HCT116 (cell line): Measurements from ENCODE around the gene PTPRZ1. TPM values are rescaled to one million over a fixed set of nuclear protein-coding genes. Genes with fewer than 3 reads are reported as not detected.

Experiments used
- ATAC-seq: fragments of 200-7000 bp; cut with Tn5 transposase; 2 replicates; pipeline ENCODE4 v1.9.1; 2020; ENCODE audit warnings: mild to moderate bottlenecking, moderate library complexity
- BruUV-seq: library from RNA; stranded (reverse); fragments of 400-500 nt; replicated peaks from 2 replicates; lab custom pipeline; 2021; lab: Mats Ljungman, UMichigan
- CTCF ChIA-PET: fragments of 300-600 bp; sonication (Branson Sonifier 250); formaldehyde crosslinking; loops from one replicate; lab custom pipeline; 2021; ENCODE audit warnings: antibody characterized with exemption; lab: Charles Lee
- POLR2A ChIA-PET: fragments of 300-600, 350-600 bp; sonication (Branson Sonifier 250); formaldehyde crosslinking; loops from one replicate; lab custom pipeline; 2021; ENCODE audit warnings: antibody characterized with exemption; lab: Charles Lee
- RAD21 ChIA-PET, 2 experiments: fragments of 300-600 bp; sonication (Branson Sonifier 250); formaldehyde crosslinking; loops; one replicate each; lab custom pipeline; 2023; ENCODE audit warnings: low total read pairs in 2 of 2; ENCODE audit not compliant: uncharacterized antibody in 2 of 2, unreplicated experiment in 2 of 2, low non-redundant PET in 1 of 2; lab: Charles Lee
- DNase-seq: peaks from one replicate; pipeline ENCODE4 v3.0.0-alpha.2; 2010; ENCODE audit warnings: low read depth, low spot score
- H2AFZ ChIP-seq: fragments of 200-600 bp; shearing (Covaris generic), sonication (generic); 2 replicates; pipeline ENCODE4 v1.6.1; 2017; ENCODE audit warnings: low read depth, mixed run types, mixed read lengths, antibody characterized with exemption, low read length; ENCODE audit not compliant: poor library complexity, severe bottlenecking
- H3K27ac ChIP-seq: 2 replicates; pipeline ENCODE4 v1.5.1; 2012; ENCODE audit warnings: low read depth, low read length
- H3K27me3 ChIP-seq: fragments of 200-600 bp; sonication (generic); 2 replicates; pipeline ENCODE4 v1.6.1; 2016; ENCODE audit warnings: mixed run types, low read length, mixed read lengths; ENCODE audit not compliant: insufficient read depth
- H3K36me3 ChIP-seq, 2 experiments: fragments of 200-500 bp in 1 of 2; fragments of 200-600 bp in 1 of 2; sonication (Bioruptor generic) in 1 of 2; sonication (generic) in 1 of 2; 2 replicates each; pipeline versions ENCODE4 v1.5.1 to v1.6.1; 2014 to 2016; ENCODE audit warnings: low read length in 2 of 2, inconsistent platforms in 1 of 2, mixed read lengths in 1 of 2, mixed run types in 1 of 2; ENCODE audit not compliant: insufficient read depth in 2 of 2, control insufficient read depth in 1 of 2
- H3K4me1 ChIP-seq, 2 experiments: fragments of 200-600 bp in 1 of 2; sonication (generic) in 1 of 2; 2 replicates each; pipeline versions ENCODE4 v1.5.1 to v1.6.1; 2012 to 2017; ENCODE audit warnings: low read length in 2 of 2, inconsistent platforms in 1 of 2, mild to moderate bottlenecking in 1 of 2, mixed read lengths in 1 of 2, mixed run types in 1 of 2, moderate library complexity in 1 of 2; ENCODE audit not compliant: insufficient read depth in 2 of 2, control insufficient read depth in 1 of 2
- H3K4me2 ChIP-seq: fragments of 200-600 bp; sonication (generic); 2 replicates; pipeline ENCODE4 v1.6.1; 2017; ENCODE audit warnings: mixed run types, low read length, mixed read lengths
- H3K4me3 ChIP-seq, 2 experiments: fragments of 200-600 bp in 1 of 2; sonication (generic) in 1 of 2; replicated peaks in 1 of 2; 2 replicates each; pipeline ENCODE4 v1.5.1; 2011 to 2016; ENCODE audit warnings: low read length in 2 of 2, control low read depth in 1 of 2, low read depth in 1 of 2, mild to moderate bottlenecking in 1 of 2, mixed read lengths in 1 of 2, mixed run types in 1 of 2
- H3K79me2 ChIP-seq: fragments of 200-600 bp; sonication (generic); 2 replicates; pipeline ENCODE4 v1.6.1; 2017; ENCODE audit warnings: mild to moderate bottlenecking, mixed run types, low read length, moderate library complexity, mixed read lengths; ENCODE audit not compliant: insufficient read depth
- H3K9ac ChIP-seq: fragments of 200-600 bp; sonication (generic); 2 replicates; pipeline ENCODE4 v1.6.1; 2016; ENCODE audit warnings: low read length, mixed read lengths
- H3K9me2 ChIP-seq: fragments of 200-600 bp; sonication (generic), shearing (Covaris generic); 2 replicates; pipeline ENCODE4 v1.6.1; 2017; ENCODE audit warnings: mixed run types, mild to moderate bottlenecking, moderate library complexity; ENCODE audit not compliant: insufficient read depth
- H3K9me3 ChIP-seq, 2 experiments: fragments of 200-500 bp in 1 of 2; fragments of 200-600 bp in 1 of 2; sonication (Bioruptor generic) in 1 of 2; sonication (generic) in 1 of 2; 2 replicates each; pipeline ENCODE4 v1.6.1; 2014 to 2017; ENCODE audit warnings: low read length in 2 of 2, mixed read lengths in 2 of 2, inconsistent platforms in 1 of 2, low read depth in 1 of 2, mild to moderate bottlenecking in 1 of 2, mixed run types in 1 of 2, moderate library complexity in 1 of 2; ENCODE audit not compliant: control insufficient read depth in 1 of 2, insufficient read depth in 1 of 2
- H4K20me1 ChIP-seq: fragments of 200-600 bp; sonication (generic), shearing (Covaris generic); 2 replicates; pipeline ENCODE4 v1.6.1; 2017; ENCODE audit warnings: mixed run types, mild to moderate bottlenecking, moderate library complexity; ENCODE audit not compliant: insufficient read depth
- CBX3 ChIP-seq: IDR thresholded peaks from 2 replicates; pipeline ENCODE4 v1.6.1; 2012; ENCODE audit warnings: low read depth
- EGR1 ChIP-seq: IDR thresholded peaks from 2 replicates; pipeline ENCODE4 v1.6.1; 2012; ENCODE audit warnings: low read depth
- ELF1 ChIP-seq: IDR thresholded peaks from 2 replicates; pipeline ENCODE4 v1.6.1; 2012; ENCODE audit warnings: low read depth, borderline replicate concordance
- EZH2phosphoT487 ChIP-seq: fragments of 200-600 bp; IDR thresholded peaks from 2 replicates; pipeline ENCODE4 v1.6.1; 2018; ENCODE audit warnings: antibody characterized with exemption, borderline replicate concordance
- POLR2A ChIP-seq: IDR thresholded peaks from 2 replicates; pipeline ENCODE4 v1.7.0; 2011; ENCODE audit warnings: borderline replicate concordance; ENCODE audit not compliant: insufficient read depth, insufficient read length; ENCODE audit errors: extremely low read depth
- POLR2AphosphoS5 ChIP-seq: IDR thresholded peaks from 2 replicates; pipeline ENCODE4 v1.6.1; 2011; ENCODE audit warnings: mild to moderate bottlenecking, low read depth, low read length, moderate library complexity
- SP1 ChIP-seq: IDR thresholded peaks from 2 replicates; pipeline ENCODE4 v1.6.1; 2012; ENCODE audit warnings: low read depth
- intact Hi-C: fragments of 100-400 bp; cut with micrococcal nuclease; formaldehyde crosslinking; loops from 2 replicates; pipeline ENCODE4 v1.10.0; 2022
- total RNA-seq: library from RNA; stranded (reverse); gene quantifications from one replicate; pipeline ENCODE4 v1.2.1, GENCODE V29; 2021; ENCODE audit not compliant: unreplicated experiment
- TF ChIP-seq, protein P1 (sequence below): IDR thresholded peaks from 2 replicates; pipeline ENCODE4 v1.6.1; 2012; ENCODE audit warnings: low read depth
- TF ChIP-seq, protein P2 (sequence below), 3 experiments: fragments of 200-600 bp in 1 of 3; sonication (generic) in 1 of 3; IDR thresholded peaks in 2 of 3; conservative IDR thresholded peaks in 1 of 3; 2 replicates each; pipeline ENCODE4 v1.5.1; 2012 to 2017; ENCODE audit warnings: low read depth in 2 of 3, low read length in 2 of 3, antibody characterized with exemption in 1 of 3, borderline replicate concordance in 1 of 3, control low read depth in 1 of 3, mild to moderate bottlenecking in 1 of 3, mixed read lengths in 1 of 3, mixed run types in 1 of 3, moderate library complexity in 1 of 3; ENCODE audit not compliant: insufficient read depth in 1 of 3
- TF ChIP-seq, protein P3 (sequence below): IDR thresholded peaks from 2 replicates; pipeline ENCODE4 v1.6.1; 2011; ENCODE audit warnings: mild to moderate bottlenecking, low read length, moderate library complexity; ENCODE audit not compliant: insufficient replicate concordance; ENCODE audit errors: extremely low read depth
- TF ChIP-seq, protein P4 (sequence below): IDR thresholded peaks from 2 replicates; pipeline ENCODE4 v1.6.1; 2012

Gene PTPRZ1
- total RNA-seq, 1 experiment from 2014 or later, result 0.25 TPM

DNA sequence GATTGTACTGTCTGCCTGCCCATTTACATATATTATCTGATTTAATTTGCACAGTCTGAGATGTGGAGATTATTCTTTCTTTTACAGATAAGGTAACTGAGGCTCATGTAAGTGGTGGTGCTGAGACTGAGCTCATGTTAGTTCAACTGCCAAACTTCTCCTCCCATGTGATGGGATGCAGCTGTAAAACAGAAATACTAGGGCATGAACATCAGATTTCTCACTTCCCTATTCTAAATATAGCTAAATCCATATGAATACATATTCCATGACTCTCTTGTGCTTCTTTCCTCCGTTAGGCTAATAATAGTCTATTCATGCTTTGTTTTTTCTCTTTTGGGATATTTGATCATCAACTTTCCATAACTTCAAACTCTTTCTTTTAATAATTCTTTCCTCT lies 84.7 kb downstream of the PTPRZ1 start:
- intact Hi-C loops, result no loop called here
- Histone ChIP-seq H2AFZ (no peak overlapping the region), H3K4me3 (no peak overlapping the region), H3K4me1 (peaks cover 3 to 16% of the 10 kb centered on the region in 2 experiments; a peak in 2 of 4 replicates), H4K20me1 (no peaks in the 10 kb centered on the region), H3K9me3 (no peaks in the 10 kb centered on the region), H3K4me2 (no peak overlapping the region), H3K36me3 (no peaks in the 10 kb centered on the region), H3K79me2 (no peaks in the 10 kb centered on the region), H3K27ac (no peak overlapping the region), H3K9ac (no peak overlapping the region), H3K27me3 (no peaks in the 10 kb centered on the region), H3K9me2 (no peaks in the 10 kb centered on the region)
- BruUV-seq, result no TSS peak
- TF ChIP-seq POLR2AphosphoS5 (no peak), EZH2phosphoT487 (no peak), SP1 (no peak), POLR2A (no peak), EGR1 (no peak), ELF1 (no peak), CBX3 (no peak)
- TF ChIP-seq, protein P1, sequence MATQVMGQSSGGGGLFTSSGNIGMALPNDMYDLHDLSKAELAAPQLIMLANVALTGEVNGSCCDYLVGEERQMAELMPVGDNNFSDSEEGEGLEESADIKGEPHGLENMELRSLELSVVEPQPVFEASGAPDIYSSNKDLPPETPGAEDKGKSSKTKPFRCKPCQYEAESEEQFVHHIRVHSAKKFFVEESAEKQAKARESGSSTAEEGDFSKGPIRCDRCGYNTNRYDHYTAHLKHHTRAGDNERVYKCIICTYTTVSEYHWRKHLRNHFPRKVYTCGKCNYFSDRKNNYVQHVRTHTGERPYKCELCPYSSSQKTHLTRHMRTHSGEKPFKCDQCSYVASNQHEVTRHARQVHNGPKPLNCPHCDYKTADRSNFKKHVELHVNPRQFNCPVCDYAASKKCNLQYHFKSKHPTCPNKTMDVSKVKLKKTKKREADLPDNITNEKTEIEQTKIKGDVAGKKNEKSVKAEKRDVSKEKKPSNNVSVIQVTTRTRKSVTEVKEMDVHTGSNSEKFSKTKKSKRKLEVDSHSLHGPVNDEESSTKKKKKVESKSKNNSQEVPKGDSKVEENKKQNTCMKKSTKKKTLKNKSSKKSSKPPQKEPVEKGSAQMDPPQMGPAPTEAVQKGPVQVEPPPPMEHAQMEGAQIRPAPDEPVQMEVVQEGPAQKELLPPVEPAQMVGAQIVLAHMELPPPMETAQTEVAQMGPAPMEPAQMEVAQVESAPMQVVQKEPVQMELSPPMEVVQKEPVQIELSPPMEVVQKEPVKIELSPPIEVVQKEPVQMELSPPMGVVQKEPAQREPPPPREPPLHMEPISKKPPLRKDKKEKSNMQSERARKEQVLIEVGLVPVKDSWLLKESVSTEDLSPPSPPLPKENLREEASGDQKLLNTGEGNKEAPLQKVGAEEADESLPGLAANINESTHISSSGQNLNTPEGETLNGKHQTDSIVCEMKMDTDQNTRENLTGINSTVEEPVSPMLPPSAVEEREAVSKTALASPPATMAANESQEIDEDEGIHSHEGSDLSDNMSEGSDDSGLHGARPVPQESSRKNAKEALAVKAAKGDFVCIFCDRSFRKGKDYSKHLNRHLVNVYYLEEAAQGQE, result no peak
- TF ChIP-seq, protein P2, sequence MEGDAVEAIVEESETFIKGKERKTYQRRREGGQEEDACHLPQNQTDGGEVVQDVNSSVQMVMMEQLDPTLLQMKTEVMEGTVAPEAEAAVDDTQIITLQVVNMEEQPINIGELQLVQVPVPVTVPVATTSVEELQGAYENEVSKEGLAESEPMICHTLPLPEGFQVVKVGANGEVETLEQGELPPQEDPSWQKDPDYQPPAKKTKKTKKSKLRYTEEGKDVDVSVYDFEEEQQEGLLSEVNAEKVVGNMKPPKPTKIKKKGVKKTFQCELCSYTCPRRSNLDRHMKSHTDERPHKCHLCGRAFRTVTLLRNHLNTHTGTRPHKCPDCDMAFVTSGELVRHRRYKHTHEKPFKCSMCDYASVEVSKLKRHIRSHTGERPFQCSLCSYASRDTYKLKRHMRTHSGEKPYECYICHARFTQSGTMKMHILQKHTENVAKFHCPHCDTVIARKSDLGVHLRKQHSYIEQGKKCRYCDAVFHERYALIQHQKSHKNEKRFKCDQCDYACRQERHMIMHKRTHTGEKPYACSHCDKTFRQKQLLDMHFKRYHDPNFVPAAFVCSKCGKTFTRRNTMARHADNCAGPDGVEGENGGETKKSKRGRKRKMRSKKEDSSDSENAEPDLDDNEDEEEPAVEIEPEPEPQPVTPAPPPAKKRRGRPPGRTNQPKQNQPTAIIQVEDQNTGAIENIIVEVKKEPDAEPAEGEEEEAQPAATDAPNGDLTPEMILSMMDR (IDR thresholded peaks at IDR 0.05 in 2 of 3, conservative IDR thresholded peaks at IDR 0.05 in 1 of 3; ENCODE audit: borderline replicate concordance in 1 of 3, insufficient read depth in 1 of 3, low read depth in 2 of 3, low read length in 2 of 3), result no peak
- TF ChIP-seq, protein P3, sequence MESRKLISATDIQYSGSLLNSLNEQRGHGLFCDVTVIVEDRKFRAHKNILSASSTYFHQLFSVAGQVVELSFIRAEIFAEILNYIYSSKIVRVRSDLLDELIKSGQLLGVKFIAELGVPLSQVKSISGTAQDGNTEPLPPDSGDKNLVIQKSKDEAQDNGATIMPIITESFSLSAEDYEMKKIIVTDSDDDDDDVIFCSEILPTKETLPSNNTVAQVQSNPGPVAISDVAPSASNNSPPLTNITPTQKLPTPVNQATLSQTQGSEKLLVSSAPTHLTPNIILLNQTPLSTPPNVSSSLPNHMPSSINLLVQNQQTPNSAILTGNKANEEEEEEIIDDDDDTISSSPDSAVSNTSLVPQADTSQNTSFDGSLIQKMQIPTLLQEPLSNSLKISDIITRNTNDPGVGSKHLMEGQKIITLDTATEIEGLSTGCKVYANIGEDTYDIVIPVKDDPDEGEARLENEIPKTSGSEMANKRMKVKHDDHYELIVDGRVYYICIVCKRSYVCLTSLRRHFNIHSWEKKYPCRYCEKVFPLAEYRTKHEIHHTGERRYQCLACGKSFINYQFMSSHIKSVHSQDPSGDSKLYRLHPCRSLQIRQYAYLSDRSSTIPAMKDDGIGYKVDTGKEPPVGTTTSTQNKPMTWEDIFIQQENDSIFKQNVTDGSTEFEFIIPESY, result no peak
- TF ChIP-seq, protein P4, sequence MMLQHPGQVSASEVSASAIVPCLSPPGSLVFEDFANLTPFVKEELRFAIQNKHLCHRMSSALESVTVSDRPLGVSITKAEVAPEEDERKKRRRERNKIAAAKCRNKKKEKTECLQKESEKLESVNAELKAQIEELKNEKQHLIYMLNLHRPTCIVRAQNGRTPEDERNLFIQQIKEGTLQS, result no peak
- POLR2A ChIA-PET, result no interaction called here
- CTCF ChIA-PET, result no interaction called here
- RAD21 ChIA-PET, result no interaction called here
- no peak for DNase-seq
- no peak for ATAC-seq
